GM23338 (cell line): Measurements from ENCODE around the gene RAD51B. TPM values are rescaled to one million over a fixed set of nuclear protein-coding genes. Genes with fewer than 3 reads are reported as not detected.
"Not testable (repeated sequence)": the region's sequence is repeated elsewhere in the genome, so short reads cannot be mapped to it uniquely, and the experiment has no call there.

ENCODE experiments used
- ATAC-seq: fragments of 200-7000 bp; cut with Tn5 transposase; 3 replicates; pipeline ENCODE4 v1.9.1; 2020
- DNase-seq: peaks from one replicate; pipeline ENCODE4 v3.0.0-alpha.2; 2015; ENCODE audit warnings: low spot score
- H2AFZ ChIP-seq: fragments of 200-600 bp; sonication (generic); 2 replicates; pipeline ENCODE4 v1.8.0; 2016; ENCODE audit warnings: antibody characterized with exemption, mild to moderate bottlenecking, moderate library complexity
- H3F3A ChIP-seq: fragments of 200-600 bp; sonication (generic); replicated peaks from 2 replicates; pipeline ENCODE4 v1.8.0; 2017; ENCODE audit warnings: antibody characterized with exemption, mixed run types, low read depth
- H3K27ac ChIP-seq: fragments of 200-600 bp; sonication (generic); 2 replicates; pipeline ENCODE4 v1.6.1; 2016; ENCODE audit warnings: low read depth
- H3K27me3 ChIP-seq: fragments of 200-600 bp; sonication (generic); 2 replicates; pipeline ENCODE4 v1.8.0; 2016; ENCODE audit warnings: mild to moderate bottlenecking, mixed run types, moderate library complexity; ENCODE audit not compliant: insufficient read depth
- H3K36me3 ChIP-seq: fragments of 200-600 bp; sonication (generic); 2 replicates; pipeline ENCODE4 v1.8.0; 2016; ENCODE audit warnings: mild to moderate bottlenecking; ENCODE audit not compliant: insufficient read depth
- H3K4me1 ChIP-seq: fragments of 200-600 bp; sonication (generic); 2 replicates; pipeline ENCODE4 v1.8.0; 2016; ENCODE audit warnings: mild to moderate bottlenecking, moderate library complexity; ENCODE audit not compliant: insufficient read depth
- H3K4me2 ChIP-seq: fragments of 200-600 bp; sonication (generic); 2 replicates; pipeline ENCODE4 v1.7.1; 2017; ENCODE audit warnings: mixed run types
- H3K4me3 ChIP-seq: fragments of 200-600 bp; sonication (generic); 2 replicates; pipeline ENCODE4 v1.6.1; 2016; ENCODE audit warnings: mixed run types
- H3K79me2 ChIP-seq: fragments of 200-600 bp; sonication (generic); replicated peaks from 2 replicates; pipeline ENCODE4 v1.8.0; 2017; ENCODE audit warnings: mild to moderate bottlenecking; ENCODE audit not compliant: insufficient read depth
- H3K9me2 ChIP-seq: fragments of 200-600 bp; sonication (generic); 2 replicates; pipeline ENCODE4 v1.8.0; 2017; ENCODE audit not compliant: insufficient read depth
- H4K20me1 ChIP-seq: fragments of 200-600 bp; sonication (generic); replicated peaks from 2 replicates; pipeline ENCODE4 v1.8.0; 2017; ENCODE audit warnings: mild to moderate bottlenecking; ENCODE audit not compliant: insufficient read depth
- H3K27ac Mint-ChIP-seq: 2 replicates; pipeline ENCODE4 v1.8.0; 2020; ENCODE audit warnings: inconsistent platforms, mild to moderate bottlenecking, moderate library complexity, mixed read lengths
- H3K27me3 Mint-ChIP-seq: 3 replicates; pipeline ENCODE4 v1.8.0; 2022; ENCODE audit warnings: low read depth, mild to moderate bottlenecking, moderate library complexity, mixed read lengths, inconsistent platforms; ENCODE audit not compliant: insufficient read depth, poor library complexity
- H3K36me3 Mint-ChIP-seq: 3 replicates; pipeline ENCODE4 v1.8.0; 2021; ENCODE audit warnings: low read depth, mild to moderate bottlenecking, inconsistent platforms, moderate library complexity, mixed read lengths
- H3K4me1 Mint-ChIP-seq: 3 replicates; pipeline ENCODE4 v1.8.0; 2020; ENCODE audit warnings: mild to moderate bottlenecking, inconsistent platforms, mixed read lengths
- H3K4me3 Mint-ChIP-seq: 3 replicates; pipeline ENCODE4 v1.8.0; 2021; ENCODE audit warnings: moderate library complexity, mild to moderate bottlenecking, inconsistent platforms, mixed read lengths
- H3K9me3 Mint-ChIP-seq: 3 replicates; pipeline ENCODE4 v1.8.0; 2020; ENCODE audit warnings: moderate library complexity, mild to moderate bottlenecking, inconsistent platforms, mixed read lengths
- CREB1 ChIP-seq: fragments of 250-450 bp; sonication (Bioruptor Pico); IDR thresholded peaks from 2 replicates; pipeline ENCODE4 v1.5.0; 2020; ENCODE audit warnings: low read depth, mild to moderate bottlenecking, moderate library complexity
- CTCF ChIP-seq, 2 experiments: fragments of 200-600 bp in 1 of 2; sonication (generic) in 1 of 2; conservative IDR thresholded peaks; 2 replicates each; pipeline versions ENCODE4 v1.5.1 to v1.6.1; 2016 to 2017; ENCODE audit warnings: antibody characterized with exemption in 2 of 2, low read depth in 2 of 2, mild to moderate bottlenecking in 2 of 2, moderate library complexity in 1 of 2
- ETS1 ChIP-seq: IDR thresholded peaks from 2 replicates; pipeline ENCODE4 v1.6.1; 2016; ENCODE audit warnings: antibody characterized with exemption
- EZH2 ChIP-seq: fragments of 200-600 bp; sonication (generic); IDR thresholded peaks from one replicate; pipeline ENCODE4 v1.8.0; 2017; ENCODE audit warnings: antibody characterized with exemption, mild to moderate bottlenecking, low read depth; ENCODE audit not compliant: unreplicated experiment
- EZH2phosphoT487 ChIP-seq: fragments of 200-600 bp; sonication (generic); IDR thresholded peaks from one replicate; pipeline ENCODE4 v1.8.1; 2018; ENCODE audit warnings: antibody characterized with exemption; ENCODE audit not compliant: unreplicated experiment
- JUNB ChIP-seq: IDR thresholded peaks from one replicate; pipeline ENCODE4 v1.6.1; 2016; ENCODE audit warnings: antibody characterized with exemption; ENCODE audit not compliant: unreplicated experiment
- NANOG ChIP-seq: IDR thresholded peaks from 2 replicates; pipeline ENCODE4 v1.6.1; 2016; ENCODE audit warnings: antibody characterized with exemption, borderline replicate concordance
- POLR2AphosphoS5 ChIP-seq: IDR thresholded peaks from 2 replicates; pipeline ENCODE4 v1.6.1; 2016; ENCODE audit warnings: antibody characterized with exemption, low read depth
- STAT1 ChIP-seq: IDR thresholded peaks from one replicate; pipeline ENCODE4 v1.6.1; 2016; ENCODE audit warnings: antibody characterized with exemption; ENCODE audit not compliant: unreplicated experiment
- ZNF114 ChIP-seq: fragments of 250-450 bp; sonication (Bioruptor Pico); IDR thresholded peaks from 2 replicates; pipeline ENCODE4 v1.5.0; 2020; ENCODE audit warnings: mild to moderate bottlenecking, moderate library complexity
- ZNF462 ChIP-seq: fragments of 250-450 bp; sonication (Bioruptor Pico); IDR thresholded peaks from 2 replicates; pipeline ENCODE4 v1.5.0; 2020; ENCODE audit warnings: mild to moderate bottlenecking, moderate library complexity
- polyA plus RNA-seq: library from polyadenylated mRNA; unstranded; fragments of >200 nt; fragmentation: Nextera tagmentation; extraction: Ambion mirVana; gene quantifications from 2 replicates; pipeline ENCODE4 v1.2.1, GENCODE V29; 2016
- total RNA-seq: library from RNA; depleted of rRNA; stranded (reverse); fragments of >200 nt; shearing (Covaris generic); gene quantifications from 2 replicates; pipeline ENCODE4 v1.2.3, GENCODE V29; 2014

The RAD51B gene
- total and polyA plus RNA-seq, 2 experiments from 2014 or later = 15.7 to 29.1 TPM

- H3K4me3 Mint-ChIP-seq, H3K4me3 ChIP-seq, ATAC-seq, H3K9me2 ChIP-seq, H3K9me3 Mint-ChIP-seq, H3K36me3 ChIP-seq, H3K4me1 ChIP-seq, H3K36me3 Mint-ChIP-seq, H3K27ac Mint-ChIP-seq, H3K27me3 ChIP-seq, H3K79me2 ChIP-seq, H3K27ac ChIP-seq, H3F3A ChIP-seq, DNase-seq, H4K20me1 ChIP-seq, H3K4me2 ChIP-seq: not testable (repeated sequence)
- H3K27me3 Mint-ChIP-seq = peaks cover 13% of the 10 kb centered on the region
- H3K4me1 Mint-ChIP-seq = peaks cover 18% of the 10 kb centered on the region
- H2AFZ ChIP-seq = peak overlapping the region; percentile 93; the same call in 1 of the 2 replicates
Observed at GRCh38 chr14:68763843-68764242, 944.3 kb downstream of the RAD51B start.

- Mint-ChIP-seq H3K9me3 (no peaks in the 10 kb centered on the region; the same call in 2 of the 3 replicates), H3K36me3 (no peaks in the 10 kb centered on the region; the same call in 2 of the 3 replicates), H3K27ac (no peak overlapping the region), H3K27me3 (peaks cover 10% of the 10 kb centered on the region), H3K4me3 (no peak overlapping the region), H3K4me1 (peaks cover 16% of the 10 kb centered on the region)
- no peak overlapping the region for H3K27ac ChIP-seq
- H3F3A ChIP-seq = no peaks in the 10 kb centered on the region
- no peaks in the 10 kb centered on the region for H3K36me3 ChIP-seq
- no peaks in the 10 kb centered on the region for H3K79me2 ChIP-seq
- no peak overlapping the region for H3K4me2 ChIP-seq
- H2AFZ ChIP-seq = peak overlapping the region; percentile 52; the same call in 1 of the 2 replicates
- DNase-seq = no peak
- H3K4me3 ChIP-seq = no peak overlapping the region
- H3K27me3 ChIP-seq = no peaks in the 10 kb centered on the region
- no peaks in the 10 kb centered on the region for H4K20me1 ChIP-seq
- peaks cover 7% of the 10 kb centered on the region for H3K9me2 ChIP-seq
- no peaks in the 10 kb centered on the region; the same call in 1 of the 2 replicates for H3K4me1 ChIP-seq
- peak; percentile 34 for ATAC-seq
- TF ChIP-seq CREB1 (CRISPR knock-in tag) (no peak), EZH2 (no peak), CTCF (conservative IDR thresholded peaks at IDR 0.05; ENCODE audit: low read depth in 2 of 2) (no peak), JUNB (no peak), STAT1 (no peak), ZNF114 (CRISPR knock-in tag) (no peak), ETS1 (no peak), ZNF462 (CRISPR knock-in tag) (no peak), EZH2phosphoT487 (no peak), POLR2AphosphoS5 (no peak), NANOG (no peak)
Observed at GRCh38 chr14:68766299-68767247, 947.0 kb downstream of the RAD51B start.
